Astrocyte of the spinal cord (primary cell): ENCODE data around the gene CEP43.
A peak's percentile ranks its signal among the peaks of the same experiment; 100 is the strongest.

Experiments used
- DNase-seq: peaks from one replicate; pipeline ENCODE4 v3.0.0; 2011; ENCODE audit warnings: low read depth, low spot score
- H3K4me3 ChIP-seq: 2 replicates; pipeline ENCODE4 v1.5.1; 2011; ENCODE audit warnings: low read depth, mild to moderate bottlenecking, low read length, moderate library complexity
- CTCF ChIP-seq: IDR thresholded peaks from 2 replicates; pipeline ENCODE4 v1.5.1; 2012; ENCODE audit warnings: low read depth, mild to moderate bottlenecking, low read length, inconsistent platforms
- in situ Hi-C: cut with HindIII; loops from 2 replicates; pipeline ENCODE4 v1.10.0; 2017; ENCODE audit warnings: low sequenced_read_pairs

CEP43 gene

GRCh38 chr6:166977621-166978525 lies 21.3 kb upstream of the CEP43 start:
- no peak for DNase-seq

GRCh38 chr6:166980738-166981137 lies 18.5 kb upstream of the CEP43 start:
- H3K4me3 ChIP-seq, result no peak overlapping the region
- in situ Hi-C loops, result no loop called here
- DNase-seq, result no peak
- TF ChIP-seq CTCF, result no peak

More at GRCh38 chr6:166977621-166978525, 21.3 kb upstream of the CEP43 start:
- no peak for TF ChIP-seq CTCF
- H3K4me3 ChIP-seq, result no peak overlapping the region
- in situ Hi-C loops, result no loop called here

GRCh38 chr6:166987448-166987847 lies 11.7 kb upstream of the CEP43 start:
- in situ Hi-C loops, result no loop called here
- H3K4me3 ChIP-seq, result no peak overlapping the region
- TF ChIP-seq CTCF, result no peak
- DNase-seq, result no peak

- DNase-seq, result no peak
- in situ Hi-C loops, result no loop called here
- no peak for TF ChIP-seq CTCF
- no peak overlapping the region for H3K4me3 ChIP-seq
Measured at GRCh38 chr6:166987930-166988329, 11.3 kb upstream of the CEP43 start.

GRCh38 chr6:166988674-166989201 lies 10.5 kb upstream of the CEP43 start:
- no peak overlapping the region for H3K4me3 ChIP-seq
- no peak for DNase-seq
- in situ Hi-C loops, result no loop called here
- TF ChIP-seq CTCF, result no peak

GRCh38 chr6:166989427-166990032 lies 9.7 kb upstream of the CEP43 start:
- no peak overlapping the region for H3K4me3 ChIP-seq
- TF ChIP-seq CTCF, result peak; percentile 50
- peak; percentile 50 for DNase-seq
- in situ Hi-C loops, result no loop called here
